Measurements from ENCODE around the gene DUS1L. TPM values are rescaled to one million over a fixed set of nuclear protein-coding genes. Genes with fewer than 3 reads are reported as not detected.

The DUS1L gene
- total RNA-seq, 6 experiments from 2014 or later, result 61.8 to 115 (median 89.9) TPM

- peaks cover 0 to 94% (median 45%) of the 10 kb centered on the region in 4 donors for H3K4me1 ChIP-seq
- 0% methylated on average over 2 of the region's 9 CpGs for WGBS (ENCODE audit: insufficient coverage, low coverage, low lambda C conversion rate, missing lambda C conversion rate)
These were observed 41.2 kb upstream of the DUS1L start for GRCh38 chr17:82106688-82107305.

GRCh38 chr17:82105882-82106687, 40.5 kb upstream of the DUS1L start:
- Histone ChIP-seq H3K9me3 (no peaks in the 10 kb centered on the region), H3K4me3 (peak overlapping the region in 2 of 3 donors; percentile 19 to 20), H3K4me1 (peaks cover 0 to 94% (median 45%) of the 10 kb centered on the region in 4 donors), H3K27me3 (no peaks in the 10 kb centered on the region), H3K36me3 (no peaks in the 10 kb centered on the region), H3K27ac (peak overlapping the region; percentile 55 to 99 (median 99))
- intact Hi-C loops (cut with DNase I), result no loop called here
- peak in 2 of 3 donors; percentile 60 to 66 for DNase-seq
- ATAC-seq, result peak in 3 of 4 donors; percentile 1 to 10 (median 2)
- TF ChIP-seq POLR2A (IDR thresholded peaks at IDR 0.05) (peak; percentile 62), CTCF (IDR thresholded peaks at IDR 0.05) (peak in 2 of 4 donors; percentile 23 to 40)
- 7% methylated on average over 11 of the region's 24 CpGs for WGBS (ENCODE audit: insufficient coverage, low coverage, low lambda C conversion rate, missing lambda C conversion rate)

More at GRCh38 chr17:82106688-82107305, 41.2 kb upstream of the DUS1L start:
- Histone ChIP-seq H3K4me3 (peak overlapping the region in 1 of 3 donors; percentile 19), H3K27ac (peak overlapping the region; percentile 55 to 99 (median 99)), H3K27me3 (no peaks in the 10 kb centered on the region), H3K9me3 (no peaks in the 10 kb centered on the region), H3K36me3 (no peaks in the 10 kb centered on the region)
- TF ChIP-seq POLR2A (IDR thresholded peaks at IDR 0.05) (no peak), CTCF (IDR thresholded peaks at IDR 0.05) (no peak)
- ATAC-seq (no peak), DNase-seq (peak in 1 of 3 donors; percentile 56)
- intact Hi-C loops (cut with DNase I), result no loop called here

- Histone ChIP-seq H3K27me3 (no peaks in the 10 kb centered on the region), H3K4me3 (peak overlapping the region in 1 of 3 donors; percentile 19)
- TF ChIP-seq CTCF (IDR thresholded peaks at IDR 0.05), result no peak
- TF ChIP-seq POLR2A (IDR thresholded peaks at IDR 0.05), result no peak
These were observed 39.8 kb upstream of the DUS1L start for GRCh38 chr17:82105417-82105881.

GRCh38 chr17:82104797-82105416, 39.3 kb upstream of the DUS1L start:
- no peaks in the 10 kb centered on the region for H3K36me3 ChIP-seq
- H3K27ac ChIP-seq, result peak overlapping the region; percentile 79 to 99 (median 99)
- peaks cover 0 to 95% (median 46%) of the 10 kb centered on the region in 4 donors for H3K4me1 ChIP-seq
- ATAC-seq (no peak), DNase-seq (peak in 2 of 3 donors; percentile 17 to 43)
- 86% methylated on average over 6 of the region's 11 CpGs for WGBS (ENCODE audit: insufficient coverage, low coverage, low lambda C conversion rate, missing lambda C conversion rate)
- H3K27me3 ChIP-seq, result no peaks in the 10 kb centered on the region
- intact Hi-C loops (cut with DNase I), result no loop called here
- H3K9me3 ChIP-seq, result no peaks in the 10 kb centered on the region
- no peak for TF ChIP-seq POLR2A (IDR thresholded peaks at IDR 0.05)
- TF ChIP-seq CTCF (IDR thresholded peaks at IDR 0.05), result no peak
- H3K4me3 ChIP-seq, result no peak overlapping the region

More at GRCh38 chr17:82105417-82105881, 39.8 kb upstream of the DUS1L start:
- DNase-seq (no peak), ATAC-seq (no peak)
- H3K9me3 ChIP-seq, result no peaks in the 10 kb centered on the region
- 60% methylated on average over 2 of the region's 13 CpGs for WGBS (ENCODE audit: insufficient coverage, low coverage, low lambda C conversion rate, missing lambda C conversion rate)
- intact Hi-C loops (cut with DNase I), result no loop called here
- peak overlapping the region; percentile 55 to 99 (median 99) for H3K27ac ChIP-seq
- H3K4me1 ChIP-seq, result peaks cover 0 to 95% (median 45%) of the 10 kb centered on the region in 4 donors
- H3K36me3 ChIP-seq, result no peaks in the 10 kb centered on the region
